BLaER1 treated with 17β-estradiol and CSF1 and Interleukin-3, amounts not matched to agents 10 nM and 100 nM (cell line): ENCODE data around the gene PIGA.

Experiments
- H3K27ac ChIP-seq, 11 experiments: shearing (Covaris generic); formaldehyde crosslinking; 2 replicates each; pipeline ENCODE4 v1.8.1; 2022
- H3K27me3 ChIP-seq, 11 experiments: shearing (Covaris generic); formaldehyde crosslinking; 2 replicates each; pipeline ENCODE4 v1.8.1; 2022
- H3K36me3 ChIP-seq, 11 experiments: shearing (Covaris generic); formaldehyde crosslinking; 2 replicates each; pipeline ENCODE4 v1.8.1; 2022
- H3K4me1 ChIP-seq, 10 experiments: shearing (Covaris generic); formaldehyde crosslinking; 2 replicates each; pipeline ENCODE4 v1.8.1; 2022
- H3K4me2 ChIP-seq, 11 experiments: shearing (Covaris generic); formaldehyde crosslinking; 2 replicates each; pipeline ENCODE4 v1.8.1; 2022
- H3K4me3 ChIP-seq, 10 experiments: shearing (Covaris generic); formaldehyde crosslinking; 2 replicates each; pipeline ENCODE4 v1.8.1; 2022
- H3K9ac ChIP-seq, 11 experiments: shearing (Covaris generic); formaldehyde crosslinking; 2 replicates each; pipeline ENCODE4 v1.8.1; 2022
- H3K9me3 ChIP-seq, 11 experiments: shearing (Covaris generic); formaldehyde crosslinking; replicated peaks in 1 of 11; 2 replicates each; pipeline ENCODE4 v1.8.1; 2022
- H4K20me1 ChIP-seq, 11 experiments: shearing (Covaris generic); formaldehyde crosslinking; 2 replicates each; pipeline ENCODE4 v1.8.1; 2022
- Cebpa-rat ChIP-seq, 11 experiments: shearing (Covaris generic); IDR thresholded peaks; 2 replicates each; pipeline ENCODE4 v1.8.1; 2022

Gene PIGA

DNA sequence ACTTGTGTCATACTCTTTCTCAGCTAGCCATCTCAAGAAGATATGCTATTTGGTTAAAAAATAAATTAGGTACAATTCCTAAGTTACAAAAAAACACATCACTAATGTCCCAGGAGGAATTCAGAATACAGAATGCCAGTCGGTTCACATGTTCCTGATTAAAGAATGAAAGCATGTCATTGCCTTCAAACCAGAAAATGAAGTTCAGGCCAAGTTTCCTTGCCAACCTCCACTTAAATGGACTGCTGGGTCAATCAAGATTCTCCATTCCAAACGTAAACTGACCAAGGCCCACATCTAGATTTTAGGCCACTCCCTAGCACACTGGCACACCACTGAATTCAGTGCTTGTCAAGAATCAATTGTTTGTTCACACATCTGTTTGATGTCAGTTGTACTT, 6.5 kb downstream of the PIGA start:
- Histone ChIP-seq H3K4me2 (no peak overlapping the region), H3K27me3 (peaks cover 93 to 100% (median 97%) of the 10 kb centered on the region in 11 experiments), H4K20me1 (peaks cover 0 to 14% (median 0%) of the 10 kb centered on the region in 11 experiments; a peak in 5 of 22 replicates), H3K4me1 (peaks cover 0 to 19% (median 0%) of the 10 kb centered on the region in 10 experiments; a peak in 5 of 20 replicates), H3K4me3 (no peak overlapping the region), H3K9me3 (no peaks in the 10 kb centered on the region), H3K9ac (no peak overlapping the region), H3K36me3 (peaks cover 7 to 57% (median 22%) of the 10 kb centered on the region in 11 experiments; a peak in 19 of 22 replicates), H3K27ac (no peak overlapping the region)
- no peak for TF ChIP-seq Cebpa-rat (IDR thresholded peaks at IDR 0.05)

DNA sequence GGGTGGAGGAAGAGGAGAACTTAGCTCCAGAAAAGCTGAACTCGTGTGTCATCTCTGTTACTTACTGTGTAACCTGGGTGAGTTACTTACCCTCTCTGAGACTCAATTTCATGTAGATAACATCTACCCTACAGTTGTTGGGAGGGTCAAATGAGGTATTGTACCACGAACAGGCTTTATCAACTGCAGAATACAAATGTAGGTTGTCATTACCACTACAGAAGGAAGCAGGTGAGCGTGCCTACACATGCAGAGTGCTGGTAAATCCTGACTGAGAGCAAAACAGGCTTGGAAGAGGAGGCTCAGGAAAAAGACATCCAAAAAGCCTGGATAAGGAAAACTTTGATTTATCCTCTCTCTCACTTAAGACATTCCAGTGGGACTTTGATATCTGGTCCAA, 7.2 kb downstream of the PIGA start:
- no peak for TF ChIP-seq Cebpa-rat (IDR thresholded peaks at IDR 0.05)
- no peaks in the 10 kb centered on the region for H3K9me3 ChIP-seq
- peaks cover 7 to 56% (median 24%) of the 10 kb centered on the region in 11 experiments; a peak in 19 of 22 replicates for H3K36me3 ChIP-seq
- no peak overlapping the region for H3K9ac ChIP-seq
- no peak overlapping the region for H3K27ac ChIP-seq
- no peak overlapping the region for H3K4me3 ChIP-seq
- peaks cover 0 to 19% (median 0%) of the 10 kb centered on the region in 10 experiments; a peak in 4 of 20 replicates for H3K4me1 ChIP-seq
- H3K4me2 ChIP-seq, result no peak overlapping the region
- peaks cover 0 to 9% (median 0%) of the 10 kb centered on the region in 11 experiments; a peak in 5 of 22 replicates for H4K20me1 ChIP-seq
- H3K27me3 ChIP-seq, result peaks cover 93 to 100% (median 97%) of the 10 kb centered on the region in 11 experiments

DNA sequence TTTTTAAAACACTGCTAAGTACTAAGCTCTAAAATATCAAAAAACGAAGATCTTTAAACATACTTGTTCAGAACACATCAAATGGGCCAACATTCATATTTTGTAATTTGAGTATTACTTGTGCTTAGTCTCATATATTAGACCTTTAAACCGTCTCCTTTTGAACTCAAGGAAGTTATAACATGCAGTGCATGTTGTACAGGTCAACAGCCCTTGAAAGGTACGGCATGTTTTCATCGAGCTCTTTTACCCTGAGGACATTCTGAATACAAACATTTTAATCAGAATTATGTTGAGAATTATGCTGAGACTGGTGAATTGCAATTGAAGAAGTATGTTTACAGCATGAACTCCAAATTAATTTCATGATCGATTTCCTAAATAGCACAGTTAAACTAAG, 12.9 kb downstream of the PIGA start:
- Histone ChIP-seq H3K4me2 (peak overlapping the region in 2 of 11 experiments; percentile 37; a peak in 3 of 22 replicates), H3K27ac (peak overlapping the region in 4 of 11 experiments; percentile 71 to 84 (median 76); a peak in 7 of 22 replicates), H3K9ac (no peak overlapping the region), H3K27me3 (peaks cover 83 to 100% (median 98%) of the 10 kb centered on the region in 11 experiments), H4K20me1 (peaks cover 0 to 10% (median 0%) of the 10 kb centered on the region in 11 experiments; a peak in 1 of 22 replicates), H3K36me3 (peaks cover 0 to 29% (median 15%) of the 10 kb centered on the region in 11 experiments; a peak in 13 of 22 replicates), H3K4me3 (no peak overlapping the region), H3K4me1 (peaks cover 0 to 52% (median 8%) of the 10 kb centered on the region in 10 experiments; a peak in 10 of 20 replicates), H3K9me3 (peaks cover 0 to 19% (median 0%) of the 10 kb centered on the region in 11 experiments; a peak in 4 of 22 replicates)
- no peak for TF ChIP-seq Cebpa-rat (IDR thresholded peaks at IDR 0.05)

DNA sequence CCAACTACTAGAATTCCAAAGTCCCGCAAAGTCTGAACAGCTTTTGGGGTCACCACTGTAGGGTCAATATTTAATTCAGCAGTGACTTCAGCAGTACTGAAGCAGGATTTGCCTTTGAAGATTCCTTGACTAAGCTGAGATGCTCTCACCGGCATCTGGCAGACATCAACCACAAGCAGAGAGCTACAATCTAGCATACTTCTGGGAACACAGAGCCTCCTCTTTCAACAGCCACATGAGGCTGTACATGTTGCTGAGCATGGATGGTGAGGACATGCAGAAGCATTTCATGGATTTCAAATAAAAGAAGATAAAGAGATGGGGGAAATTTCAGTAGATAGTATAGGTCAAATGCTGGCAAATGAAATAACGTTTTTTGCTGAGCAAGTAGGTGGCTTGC, 13.3 kb downstream of the PIGA start:
- Histone ChIP-seq H4K20me1 (peaks cover 0 to 10% (median 0%) of the 10 kb centered on the region in 11 experiments; a peak in 1 of 22 replicates), H3K4me1 (peaks cover 0 to 52% (median 8%) of the 10 kb centered on the region in 10 experiments; a peak in 10 of 20 replicates), H3K9me3 (peaks cover 0 to 19% (median 0%) of the 10 kb centered on the region in 11 experiments; a peak in 4 of 22 replicates), H3K27me3 (peaks cover 83 to 100% (median 97%) of the 10 kb centered on the region in 11 experiments), H3K4me2 (peak overlapping the region in 5 of 11 experiments; percentile 1 to 44 (median 37); a peak in 7 of 22 replicates), H3K27ac (peak overlapping the region in 9 of 11 experiments; percentile 13 to 84 (median 67); a peak in 15 of 22 replicates), H3K36me3 (peaks cover 0 to 29% (median 15%) of the 10 kb centered on the region in 11 experiments; a peak in 13 of 22 replicates), H3K4me3 (no peak overlapping the region), H3K9ac (peak overlapping the region in 2 of 11 experiments; percentile 13 to 53; a peak in 1 of 22 replicates)
- TF ChIP-seq Cebpa-rat (IDR thresholded peaks at IDR 0.05), result no peak

DNA sequence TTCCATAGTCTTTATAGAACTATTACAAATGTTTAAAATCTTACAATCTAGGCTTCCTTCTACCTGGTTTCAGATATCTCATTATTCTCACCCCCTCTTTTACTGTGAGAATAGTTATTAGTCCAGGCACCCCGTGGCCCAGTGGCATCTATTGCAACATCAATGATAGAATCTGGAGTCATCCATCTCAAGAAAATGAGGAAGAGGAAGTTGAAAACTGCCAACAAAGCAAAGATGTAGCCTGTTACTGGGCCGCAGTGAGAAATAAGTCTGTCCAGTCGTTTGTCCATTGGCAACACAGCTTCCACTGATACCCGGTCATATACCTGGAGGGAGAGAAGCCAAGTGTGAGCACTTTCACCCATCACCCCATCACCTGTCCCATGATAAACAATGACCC, 13.9 kb downstream of the PIGA start:
- Histone ChIP-seq H3K4me1 (peaks cover 0 to 52% (median 8%) of the 10 kb centered on the region in 10 experiments; a peak in 10 of 20 replicates), H3K36me3 (peaks cover 0 to 29% (median 15%) of the 10 kb centered on the region in 11 experiments; a peak in 13 of 22 replicates), H3K4me2 (peak overlapping the region in 6 of 11 experiments; percentile 1 to 50 (median 34); a peak in 8 of 22 replicates), H3K27me3 (peaks cover 84 to 100% (median 98%) of the 10 kb centered on the region in 11 experiments), H3K9me3 (peaks cover 0 to 19% (median 0%) of the 10 kb centered on the region in 11 experiments; a peak in 4 of 22 replicates), H3K9ac (peak overlapping the region in 3 of 11 experiments; percentile 13 to 53 (median 32); a peak in 1 of 22 replicates), H3K4me3 (no peak overlapping the region), H3K27ac (peak overlapping the region in 9 of 11 experiments; percentile 19 to 84 (median 67); a peak in 16 of 22 replicates), H4K20me1 (peaks cover 0 to 10% (median 0%) of the 10 kb centered on the region in 11 experiments; a peak in 1 of 22 replicates)
- peak in 8 of 11 experiments; percentile 18 to 90 (median 64); a peak in 10 of 22 replicates for TF ChIP-seq Cebpa-rat (IDR thresholded peaks at IDR 0.05)

DNA sequence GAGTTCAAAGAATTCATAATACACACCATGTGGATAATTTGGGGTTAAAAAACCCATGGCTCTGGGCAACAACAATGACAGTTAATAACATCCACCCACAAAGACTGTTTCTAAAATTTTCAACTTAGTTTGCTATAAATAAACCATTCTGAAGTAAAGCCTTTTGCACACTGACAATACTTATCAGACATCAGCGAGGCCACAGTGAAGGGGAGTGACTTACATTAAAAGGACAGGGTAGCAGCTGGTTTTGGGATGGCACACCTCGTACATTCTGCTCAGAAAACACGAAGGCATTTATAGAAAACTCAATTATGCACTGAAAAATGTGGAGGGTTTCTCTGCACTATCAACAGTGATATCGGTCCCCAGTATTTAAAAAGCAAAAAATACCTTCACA, 15.0 kb downstream of the PIGA start:
- Histone ChIP-seq H3K4me1 (peaks cover 0 to 52% (median 8%) of the 10 kb centered on the region in 10 experiments; a peak in 10 of 20 replicates), H3K4me2 (peak overlapping the region in 2 of 11 experiments; percentile 14 to 50; a peak in 1 of 22 replicates), H3K9me3 (peaks cover 0 to 19% (median 0%) of the 10 kb centered on the region in 11 experiments; a peak in 4 of 22 replicates), H3K4me3 (no peak overlapping the region), H3K36me3 (peaks cover 0 to 24% (median 10%) of the 10 kb centered on the region in 11 experiments; a peak in 13 of 22 replicates), H3K27ac (peak overlapping the region in 2 of 11 experiments; percentile 47 to 84; a peak in 5 of 22 replicates), H4K20me1 (peaks cover 0 to 10% (median 0%) of the 10 kb centered on the region in 11 experiments; a peak in 1 of 22 replicates), H3K27me3 (peaks cover 81 to 100% (median 97%) of the 10 kb centered on the region in 11 experiments), H3K9ac (no peak overlapping the region)
- no peak for TF ChIP-seq Cebpa-rat (IDR thresholded peaks at IDR 0.05)

DNA sequence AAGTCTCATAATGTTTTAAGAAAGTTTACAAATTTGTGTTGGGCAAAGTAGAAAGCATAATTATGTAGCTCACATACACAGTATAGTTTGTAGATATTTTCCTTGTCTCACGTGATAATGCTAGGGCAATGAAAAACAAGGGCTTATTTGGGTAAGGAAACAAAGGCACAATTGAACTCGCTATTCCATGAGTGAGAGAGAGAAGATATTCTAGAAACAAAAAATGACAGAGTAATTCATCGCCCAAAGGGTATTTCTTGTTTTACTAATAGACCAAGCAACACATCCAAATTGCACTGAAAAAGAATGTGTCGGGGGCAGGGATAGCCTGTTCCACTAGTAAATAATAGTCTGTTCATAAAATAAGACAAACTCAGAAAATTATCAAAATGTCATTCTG, 16.2 kb downstream of the PIGA start:
- peaks cover 81 to 100% (median 97%) of the 10 kb centered on the region in 11 experiments for H3K27me3 ChIP-seq
- H3K4me1 ChIP-seq, result peaks cover 0 to 47% (median 8%) of the 10 kb centered on the region in 10 experiments; a peak in 10 of 20 replicates
- H3K27ac ChIP-seq, result no peak overlapping the region
- peaks cover 0 to 22% (median 4%) of the 10 kb centered on the region in 11 experiments; a peak in 11 of 22 replicates for H3K36me3 ChIP-seq
- H3K4me3 ChIP-seq, result no peak overlapping the region
- no peak for TF ChIP-seq Cebpa-rat (IDR thresholded peaks at IDR 0.05)
- 0 out of 22 replicates have a peak, but pooled peaks cover 0 to 10% (median 0%) of the 10 kb centered on the region in 11 experiments for H4K20me1 ChIP-seq
- H3K4me2 ChIP-seq, result no peak overlapping the region
- peaks cover 0 to 19% (median 0%) of the 10 kb centered on the region in 11 experiments; a peak in 4 of 22 replicates for H3K9me3 ChIP-seq
- no peak overlapping the region for H3K9ac ChIP-seq

DNA sequence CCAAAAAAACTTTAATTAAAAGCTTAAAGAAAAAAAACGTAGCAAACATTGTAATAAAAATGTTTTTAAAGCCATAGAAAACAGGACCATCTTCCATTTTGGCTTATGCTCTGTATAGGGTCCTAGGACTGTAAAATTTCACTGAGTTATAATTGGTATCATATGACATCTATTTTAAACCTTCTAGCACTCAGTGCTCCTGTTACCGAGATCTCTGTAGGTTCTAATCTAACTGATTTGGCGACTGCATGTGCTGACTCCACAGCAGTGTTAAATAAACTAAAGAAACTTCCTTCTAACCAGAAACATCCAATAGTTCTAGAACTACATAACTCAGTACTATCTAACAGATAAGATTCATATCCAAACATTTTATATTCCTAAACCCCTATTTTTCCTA, 19.8 kb downstream of the PIGA start, which contains the start of gene ASB11:
TSS of gene ASB11 (minus strand) at position 132 of the 400 bp plus-strand sequence. CDS start at position 97, 35 bp downstream.
- no peak within 1 kb of the TSS for H3K27ac ChIP-seq
- H3K4me3 ChIP-seq, result no peak within 1 kb of the TSS
- H3K9ac ChIP-seq, result no peak within 1 kb of the TSS
- no peak for TF ChIP-seq Cebpa-rat (IDR thresholded peaks at IDR 0.05)
- no peak within 1 kb of the TSS for H3K4me2 ChIP-seq
- no peaks in the 10 kb centered on the region for H4K20me1 ChIP-seq
- H3K36me3 ChIP-seq, result peaks cover 0 to 7% (median 0%) of the 10 kb centered on the region in 11 experiments; a peak in 4 of 22 replicates
- H3K4me1 ChIP-seq, result peaks cover 0 to 20% (median 0%) of the 10 kb centered on the region in 10 experiments; a peak in 6 of 20 replicates
- peaks cover 80 to 100% (median 97%) of the 10 kb centered on the region in 11 experiments for H3K27me3 ChIP-seq
- H3K9me3 ChIP-seq, result peaks cover 0 to 8% (median 0%) of the 10 kb centered on the region in 11 experiments; a peak in 3 of 22 replicates
